Measurements from ENCODE around the gene ATP8B4.

Gene ATP8B4

GRCh38 chr15:49900006-49900902, 218.8 kb downstream of the ATP8B4 start:
- TF ChIP-seq USF1 (IDR thresholded peaks at IDR 0.05) = no peak
- no peak for TF ChIP-seq RAD21 (IDR thresholded peaks at IDR 0.05; ENCODE audit: low read depth)
- no peak for TF ChIP-seq EGR1 (IDR thresholded peaks at IDR 0.05)
- TF ChIP-seq TCF12 (IDR thresholded peaks at IDR 0.05; ENCODE audit: low read depth) = no peak
- TF ChIP-seq NFIC (IDR thresholded peaks at IDR 0.05) = no peak

GRCh38 chr15:49898575-49899283, 220.3 kb downstream of the ATP8B4 start:
- TF ChIP-seq TEAD4 (IDR thresholded peaks at IDR 0.05) (no peak), MAX (IDR thresholded peaks at IDR 0.05) (no peak), EGR1 (IDR thresholded peaks at IDR 0.05) (no peak), REST (IDR thresholded peaks at IDR 0.05; ENCODE audit: low read depth) (no peak), TCF12 (IDR thresholded peaks at IDR 0.05; ENCODE audit: low read depth) (no peak), YY1 (IDR thresholded peaks at IDR 0.05; ENCODE audit: low read depth) (no peak), NFIC (IDR thresholded peaks at IDR 0.05) (no peak), EP300 (IDR thresholded peaks at IDR 0.05; ENCODE audit: borderline replicate concordance) (no peak), USF1 (IDR thresholded peaks at IDR 0.05) (no peak), TAF1 (IDR thresholded peaks at IDR 0.05; ENCODE audit: low read depth) (no peak), CEBPB (IDR thresholded peaks at IDR 0.05) (no peak), FOXM1 (IDR thresholded peaks at IDR 0.05; ENCODE audit: borderline replicate concordance, low read depth) (no peak), ZBTB7A (IDR thresholded peaks at IDR 0.05; ENCODE audit: low read depth) (no peak), CREB1 (IDR thresholded peaks at IDR 0.05; ENCODE audit: low read depth) (no peak), RAD21 (IDR thresholded peaks at IDR 0.05; ENCODE audit: low read depth) (no peak)

GRCh38 chr15:49898097-49898496, 220.9 kb downstream of the ATP8B4 start:
- no peak for TF ChIP-seq RAD21 (IDR thresholded peaks at IDR 0.05; ENCODE audit: low read depth)
- no peak for TF ChIP-seq CREB1 (IDR thresholded peaks at IDR 0.05; ENCODE audit: low read depth)
- no peak for TF ChIP-seq FOXM1 (IDR thresholded peaks at IDR 0.05; ENCODE audit: borderline replicate concordance, low read depth)
- TF ChIP-seq ZBTB7A (IDR thresholded peaks at IDR 0.05; ENCODE audit: low read depth) = no peak
- TF ChIP-seq EGR1 (IDR thresholded peaks at IDR 0.05) = no peak
- no peak for TF ChIP-seq YY1 (IDR thresholded peaks at IDR 0.05; ENCODE audit: low read depth)
- TF ChIP-seq TAF1 (IDR thresholded peaks at IDR 0.05; ENCODE audit: low read depth) = no peak
- TF ChIP-seq REST (IDR thresholded peaks at IDR 0.05; ENCODE audit: low read depth) = no peak
- no peak for TF ChIP-seq MAX (IDR thresholded peaks at IDR 0.05)

GRCh38 chr15:49895347-49896223, 223.4 kb downstream of the ATP8B4 start:
- no peak for TF ChIP-seq USF1 (IDR thresholded peaks at IDR 0.05)
- TF ChIP-seq EGR1 (IDR thresholded peaks at IDR 0.05) = no peak
- TF ChIP-seq TCF12 (IDR thresholded peaks at IDR 0.05; ENCODE audit: low read depth) = no peak
- TF ChIP-seq EP300 (IDR thresholded peaks at IDR 0.05; ENCODE audit: borderline replicate concordance) = no peak
- TF ChIP-seq CREB1 (IDR thresholded peaks at IDR 0.05; ENCODE audit: low read depth) = no peak
- TF ChIP-seq CEBPB (IDR thresholded peaks at IDR 0.05) = no peak
- TF ChIP-seq ZBTB7A (IDR thresholded peaks at IDR 0.05; ENCODE audit: low read depth) = no peak
- TF ChIP-seq REST (IDR thresholded peaks at IDR 0.05; ENCODE audit: low read depth) = no peak
- no peak for TF ChIP-seq TAF1 (IDR thresholded peaks at IDR 0.05; ENCODE audit: low read depth)
- TF ChIP-seq MAX (IDR thresholded peaks at IDR 0.05) = no peak
- no peak for TF ChIP-seq NFIC (IDR thresholded peaks at IDR 0.05)
- TF ChIP-seq RAD21 (IDR thresholded peaks at IDR 0.05; ENCODE audit: low read depth) = no peak
- no peak for TF ChIP-seq YY1 (IDR thresholded peaks at IDR 0.05; ENCODE audit: low read depth)
- TF ChIP-seq FOXM1 (IDR thresholded peaks at IDR 0.05; ENCODE audit: borderline replicate concordance, low read depth) = no peak
- no peak for TF ChIP-seq TEAD4 (IDR thresholded peaks at IDR 0.05)

Measured in Ishikawa (cell line).